Neural progenitor cell (in vitro differentiated cells): Measurements from ENCODE around the gene PDPR. TPM values are rescaled to one million over a fixed set of nuclear protein-coding genes. Genes with fewer than 3 reads are reported as not detected.
"Not testable (repeated sequence)": the region's sequence is repeated elsewhere in the genome, so short reads cannot be mapped to it uniquely, and the experiment has no call there.

Source experiments
- DNase-seq: peaks from one replicate; pipeline ENCODE4 v3.0.0-alpha.2; 2016; ENCODE audit warnings: low spot score
- H2AFZ ChIP-seq: fragments of 200-600 bp; sonication (generic); replicated peaks from 2 replicates; pipeline ENCODE4 v1.6.1; 2016; ENCODE audit warnings: antibody characterized with exemption
- H3F3A ChIP-seq: fragments of 200-600 bp; sonication (generic); 2 replicates; pipeline ENCODE4 v1.6.1; 2016; ENCODE audit warnings: antibody characterized with exemption, low read depth
- H3K27ac ChIP-seq: fragments of 200-600 bp; sonication (generic); 2 replicates; pipeline ENCODE4 v1.5.1; 2016; ENCODE audit warnings: mild to moderate bottlenecking
- H3K27me3 ChIP-seq: fragments of 200-600 bp; sonication (generic); 2 replicates; pipeline ENCODE4 v1.6.1; 2016; ENCODE audit warnings: mild to moderate bottlenecking, moderate library complexity
- H3K36me3 ChIP-seq: fragments of 200-600 bp; sonication (generic); 2 replicates; pipeline ENCODE4 v1.5.1; 2016
- H3K4me1 ChIP-seq: fragments of 200-600 bp; sonication (generic); 2 replicates; pipeline ENCODE4 v1.6.1; 2016; ENCODE audit warnings: mixed run types
- H3K4me2 ChIP-seq: fragments of 200-600 bp; sonication (generic); 2 replicates; pipeline ENCODE4 v1.6.1; 2016
- H3K4me3 ChIP-seq: fragments of 200-600 bp; sonication (generic); 2 replicates; pipeline ENCODE4 v1.5.1; 2016
- H3K79me2 ChIP-seq: fragments of 200-600 bp; sonication (generic); 2 replicates; pipeline ENCODE4 v1.6.1; 2016; ENCODE audit warnings: low read depth
- H3K9ac ChIP-seq: fragments of 200-600 bp; sonication (generic); 2 replicates; pipeline ENCODE4 v1.6.1; 2016
- H3K9me3 ChIP-seq: fragments of 200-600 bp; sonication (generic); 2 replicates; pipeline ENCODE4 v1.5.1; 2016; ENCODE audit warnings: low read depth
- H4K20me1 ChIP-seq: fragments of 200-600 bp; sonication (generic); 2 replicates; pipeline ENCODE4 v1.6.1; 2016; ENCODE audit warnings: low read depth
- H3K27ac Mint-ChIP-seq: 3 replicates; pipeline ENCODE4 v1.8.0; 2021; ENCODE audit warnings: mixed read lengths
- H3K27me3 Mint-ChIP-seq: 2 replicates; pipeline ENCODE4 v1.8.0; 2022; ENCODE audit warnings: low read depth, mild to moderate bottlenecking, inconsistent platforms, moderate library complexity, mixed read lengths; ENCODE audit not compliant: insufficient read depth
- H3K36me3 Mint-ChIP-seq: 3 replicates; pipeline ENCODE4 v1.8.0; 2021; ENCODE audit warnings: mixed read lengths
- H3K4me1 Mint-ChIP-seq: 3 replicates; pipeline ENCODE4 v1.8.0; 2021; ENCODE audit warnings: mixed read lengths
- H3K4me3 Mint-ChIP-seq: 3 replicates; pipeline ENCODE4 v1.8.0; 2021; ENCODE audit warnings: mild to moderate bottlenecking, moderate library complexity, mixed read lengths
- H3K9me3 Mint-ChIP-seq: 3 replicates; pipeline ENCODE4 v1.8.0; 2020; ENCODE audit warnings: mixed read lengths
- total RNA-seq: library from RNA; depleted of rRNA; stranded (reverse); fragments of >200 nt; gene quantifications from 2 replicates; pipeline ENCODE4 v1.2.3, GENCODE V29; 2015; ENCODE audit warnings: low replicate concordance
- TF ChIP-seq, protein P1 (sequence below): fragments of 200-600 bp; sonication (generic); IDR thresholded peaks from 2 replicates; pipeline ENCODE4 v1.5.1; 2017; ENCODE audit warnings: antibody characterized with exemption, mild to moderate bottlenecking

The PDPR gene
- 19.5 and 25.2 TPM in 2 replicates for total RNA-seq

DNA sequence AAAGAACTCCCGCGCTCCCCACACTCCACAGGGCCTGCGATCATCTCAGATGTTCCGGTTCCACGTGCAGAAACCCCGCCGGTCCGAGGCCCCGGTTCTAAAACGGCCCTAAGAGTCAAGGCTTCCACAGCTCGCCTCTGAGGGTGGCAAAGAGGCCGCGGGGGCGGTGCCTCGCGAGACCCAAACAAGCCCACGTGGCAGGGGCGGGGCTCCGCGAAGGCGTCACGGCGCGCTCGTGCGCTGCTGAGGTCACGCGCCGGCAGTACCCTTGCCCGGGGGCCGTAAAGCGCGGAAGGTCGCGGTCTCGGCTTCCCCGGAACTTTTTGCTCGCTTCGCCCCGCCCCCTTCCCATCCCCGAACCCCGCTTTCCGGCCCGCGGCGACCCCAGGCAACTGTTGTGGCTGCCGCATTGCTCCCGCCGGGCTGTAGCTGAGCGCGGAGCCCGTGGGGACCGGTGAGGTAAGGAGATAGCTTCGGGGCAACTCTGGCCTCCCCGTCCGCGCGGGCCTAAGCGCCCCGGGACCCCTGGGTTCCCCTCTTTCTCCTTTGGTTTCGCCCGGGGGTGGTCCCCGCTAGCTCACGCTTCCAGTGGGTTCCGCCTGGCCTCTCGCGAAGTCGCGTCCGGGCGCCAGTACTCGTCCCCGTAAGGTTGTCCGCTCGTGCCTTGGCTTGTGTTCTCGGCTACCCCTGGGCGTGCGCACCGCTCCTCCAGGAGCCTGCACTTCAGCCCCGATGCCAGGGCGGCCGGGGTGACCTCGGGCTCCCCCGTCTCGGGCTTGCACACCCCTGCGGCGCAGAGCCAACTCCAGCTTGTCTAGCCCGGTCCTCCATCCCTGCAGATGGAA lies at the start of gene PDPR:
Gene PDPR, plus strand, starts transcription at position 351 of the 845 bp plus-strand sequence. CDS start 6,161 bp downstream, outside the sequence.
- not testable (repeated sequence) for H3K36me3 Mint-ChIP-seq
- H3K9ac ChIP-seq = peak within 1 kb of the TSS; percentile 29

DNA sequence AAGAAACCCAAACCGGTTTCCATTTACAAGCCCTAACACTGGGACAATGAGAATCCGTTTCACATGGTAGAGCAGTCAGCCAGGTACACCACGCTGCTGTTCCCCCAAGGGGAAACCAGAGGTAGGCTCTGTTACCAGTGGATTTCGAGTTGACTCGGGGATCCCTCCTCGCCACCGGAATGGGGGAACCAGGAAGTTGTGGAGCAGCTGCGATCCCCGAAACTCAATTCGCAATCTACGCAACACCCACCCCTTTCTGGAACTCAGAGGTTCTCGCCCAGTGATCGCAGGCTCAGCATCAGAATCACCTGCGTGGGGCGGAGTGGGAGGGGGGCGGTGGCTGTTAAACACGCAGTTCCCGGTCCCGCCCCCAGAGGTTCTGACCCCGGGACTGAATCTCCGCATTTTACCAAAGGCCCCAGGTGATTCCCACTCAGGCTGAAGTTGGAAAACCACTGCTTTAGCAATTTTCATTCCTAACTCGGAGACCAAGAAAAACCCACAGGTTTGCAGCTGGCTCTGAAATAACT lies 49.2 kb upstream of the PDPR start:
- H3K4me3 Mint-ChIP-seq = peak overlapping the region; percentile 87
- H3K4me3 ChIP-seq = peak overlapping the region; percentile 69
- H3K36me3 Mint-ChIP-seq, H3K27me3 Mint-ChIP-seq, H3K9me3 ChIP-seq, H3K9ac ChIP-seq, H3K9me3 Mint-ChIP-seq, H4K20me1 ChIP-seq, H3K27me3 ChIP-seq, H3K4me1 Mint-ChIP-seq, H3F3A ChIP-seq, H3K27ac ChIP-seq, H3K4me1 ChIP-seq, H3K27ac Mint-ChIP-seq, H3K36me3 ChIP-seq: not testable (repeated sequence)
- peak overlapping the region; percentile 92 for H2AFZ ChIP-seq
- peaks cover 42% of the 10 kb centered on the region for H3K79me2 ChIP-seq
- peak; percentile 21 for DNase-seq
- H3K4me2 ChIP-seq = peak overlapping the region; percentile 87

More for the DNA sequence above, at the start of gene PDPR:
- not testable (repeated sequence) for H3K36me3 ChIP-seq, H3K27me3 Mint-ChIP-seq, H3K27me3 ChIP-seq, H3K27ac ChIP-seq, H3K27ac Mint-ChIP-seq, H3K9me3 ChIP-seq, H3K4me1 ChIP-seq, H3K9me3 Mint-ChIP-seq, H3F3A ChIP-seq, H4K20me1 ChIP-seq
- Histone ChIP-seq H3K4me3 (peak within 1 kb of the TSS; percentile 87), H3K79me2 (peaks cover 43% of the 10 kb centered on the region), H2AFZ (peak within 1 kb of the TSS; percentile 74), H3K4me2 (peak within 1 kb of the TSS; percentile 77)
- Mint-ChIP-seq H3K4me3 (peak within 1 kb of the TSS; percentile 93), H3K4me1 (peaks cover 16% of the 10 kb centered on the region)
- peak; percentile 89 for DNase-seq

- H3K9ac ChIP-seq, H3K36me3 Mint-ChIP-seq, H3K4me1 Mint-ChIP-seq, H3K27me3 ChIP-seq, DNase-seq, H4K20me1 ChIP-seq, H3K9me3 ChIP-seq, H3K36me3 ChIP-seq, H3K4me1 ChIP-seq, H3F3A ChIP-seq, H3K27ac Mint-ChIP-seq, H3K9me3 Mint-ChIP-seq, H3K27ac ChIP-seq, H3K27me3 Mint-ChIP-seq: not testable (repeated sequence)
- peak overlapping the region; percentile 89 for H3K4me3 Mint-ChIP-seq
- Histone ChIP-seq H3K4me3 (peak overlapping the region; percentile 69), H3K4me2 (peak overlapping the region; percentile 87), H3K79me2 (peaks cover 38% of the 10 kb centered on the region), H2AFZ (peak overlapping the region; percentile 92)
Measured at GRCh38 chr16:70065376-70065745, 48.8 kb upstream of the PDPR start.

DNA sequence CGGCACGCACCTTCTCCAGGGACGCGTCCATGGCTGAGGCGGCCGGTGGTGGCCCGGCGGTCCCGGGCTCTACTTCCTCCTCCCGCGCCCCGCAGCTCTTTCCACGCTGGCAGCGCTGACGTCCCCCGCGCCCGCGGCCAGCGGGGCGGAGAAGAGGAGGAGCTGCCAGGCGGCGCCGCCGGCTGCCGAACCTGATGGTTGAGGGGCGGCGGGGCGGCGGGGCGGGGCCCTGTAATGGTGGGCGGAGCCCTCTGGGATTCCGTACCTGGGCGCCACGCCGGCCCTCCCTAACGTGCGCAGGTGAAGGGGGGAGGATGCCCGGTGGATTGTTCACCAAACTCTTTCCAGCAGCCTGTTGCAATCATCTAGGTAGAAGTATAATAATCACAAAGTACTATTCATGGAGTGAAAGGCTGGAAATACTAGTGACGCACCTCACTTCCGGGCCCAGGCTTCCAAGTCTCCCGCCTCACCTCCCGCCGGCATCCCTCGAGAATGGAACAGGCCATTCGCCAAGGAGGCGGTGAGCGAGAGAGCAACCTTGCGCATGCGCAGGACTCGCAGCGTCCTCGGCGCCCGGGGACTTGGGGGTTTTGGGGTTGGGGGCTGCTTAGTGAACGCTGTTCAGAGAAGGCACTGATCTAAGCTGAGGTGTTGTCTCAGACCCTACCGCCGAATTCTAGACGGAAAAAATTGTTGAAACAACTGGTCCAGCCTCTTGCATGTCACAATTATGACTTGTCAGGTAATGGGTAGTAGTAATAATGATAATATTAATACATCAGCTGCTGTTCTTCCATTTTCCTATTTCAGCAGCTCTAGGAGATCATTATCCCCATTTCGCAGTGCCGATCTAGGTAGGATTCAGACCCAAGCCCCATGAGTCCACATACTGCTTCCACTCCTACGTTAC lies 48.1 kb upstream of the PDPR start:
- not testable (repeated sequence) for H3K9me3 ChIP-seq, H3K4me1 Mint-ChIP-seq, H3K27ac ChIP-seq, H3F3A ChIP-seq, H3K27me3 ChIP-seq, H3K4me1 ChIP-seq, H3K27me3 Mint-ChIP-seq, H3K36me3 Mint-ChIP-seq, H4K20me1 ChIP-seq, H3K36me3 ChIP-seq, H3K9me3 Mint-ChIP-seq
- Histone ChIP-seq H3K4me3 (peak overlapping the region; percentile 69), H3K9ac (peak overlapping the region; percentile 65), H2AFZ (peak overlapping the region; percentile 92), H3K4me2 (peak overlapping the region; percentile 87), H3K79me2 (peaks cover 31% of the 10 kb centered on the region)
- DNase-seq = peak; percentile 96
- TF ChIP-seq, protein P1, sequence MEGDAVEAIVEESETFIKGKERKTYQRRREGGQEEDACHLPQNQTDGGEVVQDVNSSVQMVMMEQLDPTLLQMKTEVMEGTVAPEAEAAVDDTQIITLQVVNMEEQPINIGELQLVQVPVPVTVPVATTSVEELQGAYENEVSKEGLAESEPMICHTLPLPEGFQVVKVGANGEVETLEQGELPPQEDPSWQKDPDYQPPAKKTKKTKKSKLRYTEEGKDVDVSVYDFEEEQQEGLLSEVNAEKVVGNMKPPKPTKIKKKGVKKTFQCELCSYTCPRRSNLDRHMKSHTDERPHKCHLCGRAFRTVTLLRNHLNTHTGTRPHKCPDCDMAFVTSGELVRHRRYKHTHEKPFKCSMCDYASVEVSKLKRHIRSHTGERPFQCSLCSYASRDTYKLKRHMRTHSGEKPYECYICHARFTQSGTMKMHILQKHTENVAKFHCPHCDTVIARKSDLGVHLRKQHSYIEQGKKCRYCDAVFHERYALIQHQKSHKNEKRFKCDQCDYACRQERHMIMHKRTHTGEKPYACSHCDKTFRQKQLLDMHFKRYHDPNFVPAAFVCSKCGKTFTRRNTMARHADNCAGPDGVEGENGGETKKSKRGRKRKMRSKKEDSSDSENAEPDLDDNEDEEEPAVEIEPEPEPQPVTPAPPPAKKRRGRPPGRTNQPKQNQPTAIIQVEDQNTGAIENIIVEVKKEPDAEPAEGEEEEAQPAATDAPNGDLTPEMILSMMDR = peak; percentile 5
- peak overlapping the region; percentile 89 for H3K4me3 Mint-ChIP-seq
- peak overlapping the region; percentile 72 for H3K27ac Mint-ChIP-seq

DNA sequence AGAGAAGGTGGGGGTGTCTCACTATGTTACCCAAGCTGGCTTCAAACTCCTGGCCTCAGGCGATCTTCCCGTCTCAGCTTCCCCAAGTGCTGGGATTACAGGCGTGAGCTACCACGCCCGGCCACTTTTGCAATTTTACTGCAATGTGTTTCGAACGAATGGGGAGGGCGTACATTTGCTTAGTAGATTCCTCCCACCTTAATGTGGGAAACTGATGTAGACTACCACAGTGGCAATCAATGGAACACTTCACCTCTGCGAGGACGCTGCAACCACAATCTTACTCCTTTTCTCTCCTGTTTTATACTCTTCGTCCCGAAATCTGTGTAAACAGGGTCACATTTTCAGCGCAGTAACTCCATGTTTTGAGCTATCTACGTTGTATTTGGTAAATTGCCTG lies 47.4 kb upstream of the PDPR start:
- H3K9me3 Mint-ChIP-seq, H4K20me1 ChIP-seq, H3K27me3 ChIP-seq, H3K36me3 ChIP-seq, H3K27ac ChIP-seq, H3K36me3 Mint-ChIP-seq, H3K9ac ChIP-seq, H3F3A ChIP-seq, H3K9me3 ChIP-seq, H3K4me1 ChIP-seq, H3K4me1 Mint-ChIP-seq, H3K27me3 Mint-ChIP-seq, H2AFZ ChIP-seq, H3K27ac Mint-ChIP-seq: not testable (repeated sequence)
- peak; percentile 1 for DNase-seq
- Histone ChIP-seq H3K4me3 (peak overlapping the region; percentile 69), H3K4me2 (peak overlapping the region; percentile 87), H3K79me2 (peaks cover 24% of the 10 kb centered on the region)
- H3K4me3 Mint-ChIP-seq = peak overlapping the region; percentile 81

GRCh38 chr16:70079081-70079480 lies 35.1 kb upstream of the PDPR start:
- H3K9ac ChIP-seq, H3K4me3 ChIP-seq, H3K79me2 ChIP-seq, H3K36me3 ChIP-seq, H3K4me2 ChIP-seq, H3K4me1 Mint-ChIP-seq, H3K27me3 ChIP-seq, H3K9me3 ChIP-seq, H4K20me1 ChIP-seq, H3F3A ChIP-seq, DNase-seq, H3K4me1 ChIP-seq, H3K27ac ChIP-seq, H3K27me3 Mint-ChIP-seq, H3K9me3 Mint-ChIP-seq, H3K36me3 Mint-ChIP-seq, H2AFZ ChIP-seq, H3K4me3 Mint-ChIP-seq, H3K27ac Mint-ChIP-seq: not testable (repeated sequence)

DNA sequence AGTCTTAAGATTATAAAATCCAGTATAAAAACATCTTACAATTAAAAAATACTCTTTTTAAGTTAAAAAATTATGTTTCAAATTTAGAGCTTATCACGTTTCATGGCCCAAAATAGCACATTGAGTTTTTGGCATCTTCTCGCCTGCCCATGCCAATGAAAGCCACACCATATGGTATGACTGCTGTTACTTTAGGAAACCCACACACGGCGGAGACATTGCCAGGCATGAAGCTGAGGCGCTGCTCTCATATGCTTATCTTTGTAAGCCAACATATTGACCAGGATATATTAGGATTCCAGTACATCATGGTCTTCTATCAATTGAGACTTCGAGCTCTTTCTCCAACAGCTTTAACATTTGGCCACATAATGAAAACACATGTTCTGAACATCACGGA lies 32.9 kb upstream of the PDPR start:
- not testable (repeated sequence) for H3K36me3 Mint-ChIP-seq, H3K27me3 Mint-ChIP-seq, H3K27me3 ChIP-seq, H3K4me3 ChIP-seq, H3K9me3 ChIP-seq, H3K36me3 ChIP-seq, H3K4me3 Mint-ChIP-seq, H3K79me2 ChIP-seq, H3K27ac ChIP-seq, H3K9me3 Mint-ChIP-seq, H3K4me2 ChIP-seq, H4K20me1 ChIP-seq, DNase-seq, H3K9ac ChIP-seq, H3K27ac Mint-ChIP-seq, H2AFZ ChIP-seq, H3K4me1 Mint-ChIP-seq, H3F3A ChIP-seq, H3K4me1 ChIP-seq
